GM06990 (cell line): ENCODE data around the gene SERTAD3.

Experiments used
- DNase-seq: peaks from one replicate; pipeline ENCODE4 v3.0.0-alpha.2; 2011; ENCODE audit not compliant: insufficient read length; ENCODE audit errors: extremely low read depth
- H3K27me3 ChIP-seq: replicated peaks from 2 replicates; pipeline ENCODE4 v1.6.0; 2011; ENCODE audit warnings: low read length; ENCODE audit not compliant: control insufficient read depth, insufficient read depth
- H3K36me3 ChIP-seq: 2 replicates; pipeline ENCODE4 v1.5.1; 2011; ENCODE audit warnings: low read length; ENCODE audit not compliant: control insufficient read depth, insufficient read depth
- H3K4me3 ChIP-seq: replicated peaks from 2 replicates; pipeline ENCODE4 v1.5.1; 2011; ENCODE audit warnings: low read depth, mild to moderate bottlenecking, control low read depth, low read length
- TF ChIP-seq, protein P1 (sequence below): IDR thresholded peaks from 2 replicates; pipeline ENCODE4 v1.5.1; 2011; ENCODE audit warnings: low read length, control low read depth, mild to moderate bottlenecking, inconsistent platforms; ENCODE audit not compliant: insufficient read depth, poor library complexity, severe bottlenecking

Gene SERTAD3

DNA sequence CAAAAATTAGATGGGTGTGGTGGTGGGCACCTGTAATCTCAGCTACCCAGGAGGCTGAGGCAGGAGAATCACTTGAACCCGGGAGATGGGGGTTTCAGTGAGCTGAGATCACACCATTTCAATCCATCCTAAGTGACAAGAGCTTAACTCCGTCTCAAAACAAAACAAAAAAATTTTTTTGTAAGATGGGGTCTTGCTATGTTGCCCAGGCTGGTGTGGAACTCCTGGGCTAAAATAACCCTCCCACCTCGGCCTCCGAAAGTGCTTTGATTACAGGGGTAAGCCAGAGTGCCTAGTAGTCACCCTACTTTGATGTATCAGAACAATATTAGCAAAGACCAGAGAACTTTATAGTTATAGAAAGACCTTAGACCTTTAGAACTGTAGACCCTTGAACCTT, 30.6 kb upstream of the SERTAD3 start:
- Histone ChIP-seq H3K4me3 (no peak overlapping the region), H3K27me3 (no peaks in the 10 kb centered on the region), H3K36me3 (no peaks in the 10 kb centered on the region)
- DNase-seq, result no peak
- TF ChIP-seq, protein P1, sequence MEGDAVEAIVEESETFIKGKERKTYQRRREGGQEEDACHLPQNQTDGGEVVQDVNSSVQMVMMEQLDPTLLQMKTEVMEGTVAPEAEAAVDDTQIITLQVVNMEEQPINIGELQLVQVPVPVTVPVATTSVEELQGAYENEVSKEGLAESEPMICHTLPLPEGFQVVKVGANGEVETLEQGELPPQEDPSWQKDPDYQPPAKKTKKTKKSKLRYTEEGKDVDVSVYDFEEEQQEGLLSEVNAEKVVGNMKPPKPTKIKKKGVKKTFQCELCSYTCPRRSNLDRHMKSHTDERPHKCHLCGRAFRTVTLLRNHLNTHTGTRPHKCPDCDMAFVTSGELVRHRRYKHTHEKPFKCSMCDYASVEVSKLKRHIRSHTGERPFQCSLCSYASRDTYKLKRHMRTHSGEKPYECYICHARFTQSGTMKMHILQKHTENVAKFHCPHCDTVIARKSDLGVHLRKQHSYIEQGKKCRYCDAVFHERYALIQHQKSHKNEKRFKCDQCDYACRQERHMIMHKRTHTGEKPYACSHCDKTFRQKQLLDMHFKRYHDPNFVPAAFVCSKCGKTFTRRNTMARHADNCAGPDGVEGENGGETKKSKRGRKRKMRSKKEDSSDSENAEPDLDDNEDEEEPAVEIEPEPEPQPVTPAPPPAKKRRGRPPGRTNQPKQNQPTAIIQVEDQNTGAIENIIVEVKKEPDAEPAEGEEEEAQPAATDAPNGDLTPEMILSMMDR, result no peak

DNA sequence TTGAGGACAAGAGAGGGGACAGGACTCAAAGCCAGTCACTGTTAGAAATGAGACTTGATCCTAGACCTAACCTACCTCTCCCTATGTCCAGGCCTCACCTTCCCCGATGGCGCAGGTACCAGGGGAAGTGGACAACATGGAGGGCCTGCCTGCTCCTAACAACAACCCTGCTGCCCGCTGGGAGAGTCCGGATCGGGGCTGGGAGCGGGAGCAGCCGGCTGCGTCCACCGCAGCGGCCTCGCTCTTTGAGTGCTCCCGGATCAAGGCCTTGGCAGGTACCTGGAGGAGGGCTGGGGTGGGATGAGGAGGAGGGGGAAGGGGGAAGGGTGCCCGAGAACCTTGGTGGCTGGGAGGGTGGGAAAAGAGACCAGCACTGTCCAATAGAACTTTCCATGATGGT, 28.4 kb upstream of the SERTAD3 start:
- no peak for DNase-seq
- no peak overlapping the region for H3K4me3 ChIP-seq
- H3K36me3 ChIP-seq, result no peaks in the 10 kb centered on the region
- no peaks in the 10 kb centered on the region for H3K27me3 ChIP-seq
- TF ChIP-seq, protein P1, result no peak

DNA sequence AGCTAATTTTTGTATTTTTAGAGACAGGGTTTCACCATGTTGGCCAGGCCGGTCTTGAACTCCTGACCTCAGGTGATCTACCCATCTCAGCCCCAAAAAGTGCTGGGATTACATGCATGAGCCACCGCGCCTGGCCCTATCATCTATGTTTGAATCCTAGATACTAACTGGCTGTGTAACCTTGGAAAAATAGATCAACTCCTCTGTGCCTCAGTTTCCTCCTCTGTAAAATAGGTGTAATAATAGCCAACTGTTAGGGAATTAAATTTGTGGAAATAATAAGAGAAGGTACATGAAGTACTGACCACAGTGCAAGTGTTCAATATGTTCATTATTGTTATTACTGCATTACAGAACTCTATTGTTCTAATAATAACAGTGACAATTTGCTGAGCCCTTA, 27.0 kb upstream of the SERTAD3 start:
- TF ChIP-seq, protein P1, result no peak
- Histone ChIP-seq H3K27me3 (no peaks in the 10 kb centered on the region; the same call in 1 of the 2 replicates), H3K4me3 (no peak overlapping the region), H3K36me3 (no peaks in the 10 kb centered on the region)
- no peak for DNase-seq

DNA sequence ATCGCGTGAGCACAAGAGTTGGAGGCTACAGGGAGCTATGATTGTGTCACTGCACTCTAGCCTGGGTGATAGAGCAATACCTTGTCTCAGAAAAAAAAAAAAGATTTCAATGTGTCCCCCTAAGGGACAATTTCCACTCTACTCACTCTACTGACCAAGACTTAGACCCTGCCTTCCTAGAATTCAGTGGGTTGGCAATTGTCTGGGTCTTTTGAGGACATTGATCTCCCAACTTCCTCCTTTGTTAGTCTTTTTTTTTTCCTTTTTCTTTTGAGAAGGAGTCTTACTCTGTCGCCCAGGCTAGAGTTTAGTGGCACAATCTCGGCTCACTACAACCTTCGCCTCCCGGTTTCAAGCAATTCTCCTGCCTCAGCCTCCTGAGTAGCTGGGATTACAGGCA, 24.9 kb upstream of the SERTAD3 start:
- Histone ChIP-seq H3K27me3 (no peaks in the 10 kb centered on the region; the same call in 1 of the 2 replicates), H3K36me3 (no peaks in the 10 kb centered on the region), H3K4me3 (no peak overlapping the region)
- TF ChIP-seq, protein P1, result no peak
- DNase-seq, result no peak

DNA sequence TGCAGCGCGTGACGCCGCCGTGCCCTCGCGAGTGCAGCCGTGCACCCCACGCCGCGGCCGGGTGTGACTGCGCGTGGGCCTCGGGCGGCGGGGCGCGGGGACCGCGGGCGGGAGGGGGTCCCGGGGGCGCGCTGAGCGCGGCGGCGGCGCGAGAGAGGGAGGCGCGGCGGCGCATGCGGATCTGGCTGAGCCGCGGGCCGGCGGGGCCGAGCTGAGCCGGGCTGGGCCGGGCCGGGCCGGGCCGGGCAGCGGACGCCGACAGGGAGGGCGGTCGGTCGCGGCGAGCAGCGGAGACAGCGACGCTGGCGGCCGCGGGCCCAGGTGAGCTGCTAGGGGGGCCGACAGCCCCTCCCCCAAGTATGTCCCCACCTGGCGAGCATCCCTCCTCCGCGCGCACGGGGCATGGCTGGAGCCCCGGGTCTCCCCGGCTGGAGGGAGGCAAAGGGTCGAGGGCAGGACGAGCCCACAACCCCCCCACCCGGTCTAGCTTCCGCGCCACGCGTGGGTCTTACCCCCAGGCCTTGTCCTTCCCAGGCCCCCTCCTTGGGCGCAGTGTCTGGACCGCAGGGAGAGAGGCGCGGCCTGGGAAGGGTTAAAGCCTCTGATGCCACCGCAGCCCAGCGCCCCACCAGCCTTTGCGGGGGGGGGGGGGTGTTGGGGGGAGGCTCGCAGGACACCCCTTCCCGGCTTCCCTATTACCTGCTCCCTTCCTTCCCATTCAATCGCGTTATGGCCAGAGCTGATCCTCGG, 23.0 kb upstream of the SERTAD3 start, which contains the start of gene SPTBN4:
SPTBN4 (plus strand) TSS at position 17 of the 750 bp plus-strand sequence. CDS start 5,621 bp downstream, outside the sequence.
- peak within 1 kb of the TSS; percentile 66 for H3K4me3 ChIP-seq
- no peaks in the 10 kb centered on the region for H3K36me3 ChIP-seq
- TF ChIP-seq, protein P1, result no peak
- DNase-seq, result peak; percentile 20
- no peaks in the 10 kb centered on the region; the same call in 1 of the 2 replicates for H3K27me3 ChIP-seq
